H1 (cell line): ENCODE results near the gene GALNT18. TPM values are rescaled to one million over a fixed set of nuclear protein-coding genes. Genes with fewer than 3 reads are reported as not detected.

Source experiments
- SIRT6 ChIP-seq: IDR thresholded peaks from one replicate; pipeline ENCODE4 v1.7.1; 2012; ENCODE audit warnings: low read length, inconsistent platforms
- SP1 ChIP-seq: IDR thresholded peaks from 2 replicates; pipeline ENCODE4 v1.6.1; 2011; ENCODE audit warnings: low read depth, low read length
- TBP ChIP-seq: IDR thresholded peaks from 2 replicates; pipeline ENCODE4 v1.6.1; 2011; ENCODE audit warnings: low read depth, low read length, improper control_type of control experiment
- YY1 ChIP-seq: IDR thresholded peaks from 2 replicates; pipeline ENCODE4 v1.6.1; 2011; ENCODE audit warnings: low read depth, mild to moderate bottlenecking, low read length
- polyA plus RNA-seq, 7 experiments: library from polyadenylated mRNA; depleted of rRNA in 3 of 7; stranded (reverse) in 5 of 7; unstranded in 2 of 7; fragments of >200 nt in 5 of 7; fragments of 200-250 nt in 2 of 7; gene quantifications; 1 replicate in 5 of 7; 2 replicates in 1 of 7; 4 replicates in 1 of 7; pipeline versions ENCODE4 v1.2.1 to v1.2.3, GENCODE V29; 2011 to 2013; ENCODE audit warnings: missing spikeins in 2 of 7, mixed read lengths in 2 of 7
- total RNA-seq: library from RNA; stranded (reverse); fragmentation: NEBNext Ultra II Directional; extraction: Animal tissue kit (Norgen Biotek cat#: 25700); gene quantifications from 2 replicates; pipeline ENCODE4 v1.2.1, GENCODE V29; 2021

Gene GALNT18
- total and polyA plus RNA-seq, 2 of the 8 experiments (the other 6 are each of a cell fraction or from before 2014, with no cell fraction given): 6.0 to 9.4 TPM

DNA sequence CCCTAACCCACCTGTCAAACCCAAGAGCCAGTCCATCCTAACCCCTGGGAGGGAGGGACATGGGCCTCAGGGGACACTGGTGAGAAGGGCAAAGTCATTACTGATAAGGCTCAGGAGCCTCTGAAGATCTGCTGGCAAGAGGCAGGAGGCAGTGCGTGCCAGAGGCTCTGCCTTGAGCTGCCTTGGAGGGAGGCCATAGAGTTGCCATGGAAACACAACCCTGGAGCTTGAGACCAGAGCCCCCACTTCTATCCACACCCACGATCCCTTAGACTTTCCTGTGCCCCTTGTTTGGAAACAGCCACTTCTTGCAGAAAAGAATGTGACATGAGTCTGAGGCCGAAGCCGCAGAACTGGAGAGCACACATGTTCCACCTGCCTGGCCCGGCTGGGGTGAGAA, 179.0 kb downstream of the GALNT18 start (continued):
- TF ChIP-seq SP1 (no peak), SIRT6 (no peak), TBP (no peak), YY1 (no peak)
- TF ChIP-seq, all 59 proteins: peak for 0
